GM18907 (cell line): ENCODE results near the gene KLF17.

Experiments used
- ATAC-seq: cut with Tn5 transposase; IDR thresholded peaks from one replicate; pipeline ENCODE4 v1.9.1; 2021; ENCODE audit warnings: mild to moderate bottlenecking, moderate library complexity; ENCODE audit not compliant: unreplicated experiment

Gene KLF17, protein sequence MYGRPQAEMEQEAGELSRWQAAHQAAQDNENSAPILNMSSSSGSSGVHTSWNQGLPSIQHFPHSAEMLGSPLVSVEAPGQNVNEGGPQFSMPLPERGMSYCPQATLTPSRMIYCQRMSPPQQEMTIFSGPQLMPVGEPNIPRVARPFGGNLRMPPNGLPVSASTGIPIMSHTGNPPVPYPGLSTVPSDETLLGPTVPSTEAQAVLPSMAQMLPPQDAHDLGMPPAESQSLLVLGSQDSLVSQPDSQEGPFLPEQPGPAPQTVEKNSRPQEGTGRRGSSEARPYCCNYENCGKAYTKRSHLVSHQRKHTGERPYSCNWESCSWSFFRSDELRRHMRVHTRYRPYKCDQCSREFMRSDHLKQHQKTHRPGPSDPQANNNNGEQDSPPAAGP

DNA sequence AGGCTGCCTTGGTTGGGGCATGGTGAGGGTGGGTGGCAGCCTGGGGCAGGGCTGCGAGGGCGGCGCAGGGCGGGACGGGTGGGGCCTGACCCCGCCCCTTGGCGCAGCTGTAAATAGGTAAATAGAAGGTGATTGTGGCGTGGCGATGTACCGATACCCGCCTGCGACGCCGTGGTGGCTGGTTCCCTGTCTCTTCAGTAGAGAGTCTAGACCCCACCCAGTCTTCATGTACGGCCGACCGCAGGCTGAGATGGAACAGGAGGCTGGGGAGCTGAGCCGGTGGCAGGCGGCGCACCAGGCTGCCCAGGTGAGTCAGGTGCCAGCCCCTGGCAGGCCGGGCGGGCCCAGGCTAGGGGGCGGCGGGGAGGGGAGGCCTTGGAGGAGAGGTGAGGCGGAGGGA, at the start of gene KLF17:
Gene KLF17, plus strand, starts transcription at position 140 of the 400 bp plus-strand sequence. Its CDS starts 87 bp downstream, at position 227.
- no peak for ATAC-seq

DNA sequence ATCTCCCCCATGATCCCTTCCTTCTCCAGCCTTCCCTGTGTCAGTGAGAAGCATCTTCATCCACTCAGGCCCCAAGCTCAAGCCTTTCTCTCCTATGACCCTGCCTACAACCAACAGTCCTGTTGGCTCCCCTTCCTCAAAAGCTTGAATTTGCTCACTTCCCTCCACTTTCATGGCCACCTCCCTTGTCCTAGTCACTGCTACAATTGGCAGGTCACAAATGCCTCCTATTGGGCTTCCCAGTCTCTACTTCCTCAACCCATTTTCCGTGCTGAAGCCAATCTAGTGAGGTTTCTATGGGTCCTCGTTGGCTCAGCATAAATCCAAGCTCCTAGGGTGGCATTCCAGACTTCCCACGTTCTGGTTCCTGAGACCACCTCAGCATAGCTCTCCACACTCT, 47.2 kb upstream of the KLF17 start:
- ATAC-seq = no peak

DNA sequence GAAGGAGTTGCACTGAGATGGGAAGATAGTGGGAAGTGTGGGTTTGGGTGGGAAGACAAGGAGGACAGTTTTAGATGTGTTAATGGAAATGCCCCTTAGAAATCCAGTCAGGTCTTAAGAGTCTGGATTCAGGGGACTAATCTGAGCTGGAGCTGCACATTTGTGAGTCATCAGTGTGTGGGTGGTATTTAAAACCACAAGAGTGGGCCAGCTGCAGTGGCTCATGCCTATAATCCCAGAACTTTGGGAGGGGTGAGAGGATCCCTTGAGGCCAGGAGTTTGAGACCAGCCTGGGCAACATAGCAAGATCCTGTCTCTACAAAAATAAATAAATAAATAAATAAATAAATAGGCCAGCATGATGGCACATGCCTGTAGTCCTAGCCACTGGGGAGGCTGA, 46.4 kb upstream of the KLF17 start:
- ATAC-seq = no peak

DNA sequence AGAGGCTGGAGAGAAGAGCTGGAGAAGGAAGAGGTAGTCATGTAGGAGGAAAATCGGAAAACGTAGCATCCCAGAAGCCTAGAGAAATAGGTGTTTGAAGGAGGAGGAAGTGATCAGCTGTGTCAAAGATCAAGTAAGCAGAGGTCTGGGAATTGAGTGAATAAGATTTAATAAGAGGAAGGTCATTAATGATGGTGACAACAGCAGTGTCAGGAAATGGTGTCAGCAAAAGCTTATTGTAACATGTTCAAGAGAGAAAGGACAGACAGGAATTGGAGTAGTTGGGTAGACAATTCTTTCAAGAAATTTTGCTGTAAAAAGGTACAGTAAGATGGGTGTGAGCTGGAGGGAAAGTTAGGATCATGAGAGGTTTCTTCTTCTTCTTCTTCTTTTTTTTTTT, 45.8 kb upstream of the KLF17 start:
- ATAC-seq = no peak

DNA sequence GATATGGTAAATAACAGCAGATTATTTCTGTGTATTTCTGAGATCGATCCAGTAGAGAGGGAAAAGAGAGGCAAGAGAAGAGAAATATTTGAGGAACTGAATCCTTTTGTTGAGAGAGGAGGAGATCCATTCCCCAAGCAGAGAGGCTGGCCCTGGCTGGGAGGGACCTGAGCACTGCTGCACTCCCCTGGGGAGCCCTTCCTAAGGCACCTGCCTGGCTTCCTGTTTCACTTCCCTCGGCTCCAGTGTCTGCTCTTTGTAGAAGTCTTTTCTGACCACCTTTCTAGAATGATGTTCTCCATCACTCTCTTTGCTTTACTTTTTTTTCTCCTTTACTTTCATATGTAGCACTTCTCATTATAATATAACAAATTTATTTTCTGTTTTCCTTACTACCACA, 45.1 kb upstream of the KLF17 start:
- ATAC-seq = no peak

DNA sequence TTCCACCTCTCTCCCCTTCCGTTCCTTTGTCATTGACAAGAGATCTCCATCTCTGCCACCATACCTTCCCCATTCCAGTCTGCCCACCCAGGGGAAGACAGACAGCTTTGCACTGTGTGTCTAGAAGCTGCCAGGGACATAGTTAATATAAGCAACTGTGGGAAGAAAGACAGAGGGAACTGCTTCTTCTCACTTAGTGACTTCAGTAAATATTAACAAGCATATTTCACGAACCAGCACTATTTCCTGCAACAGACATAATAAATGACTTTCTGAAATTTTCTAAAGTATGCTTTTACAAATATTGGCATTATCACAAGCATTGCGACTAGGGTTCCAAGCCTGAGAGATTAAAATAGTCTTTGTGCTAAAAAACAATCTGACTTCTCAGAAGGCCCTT, 44.2 kb upstream of the KLF17 start:
- ATAC-seq = no peak

DNA sequence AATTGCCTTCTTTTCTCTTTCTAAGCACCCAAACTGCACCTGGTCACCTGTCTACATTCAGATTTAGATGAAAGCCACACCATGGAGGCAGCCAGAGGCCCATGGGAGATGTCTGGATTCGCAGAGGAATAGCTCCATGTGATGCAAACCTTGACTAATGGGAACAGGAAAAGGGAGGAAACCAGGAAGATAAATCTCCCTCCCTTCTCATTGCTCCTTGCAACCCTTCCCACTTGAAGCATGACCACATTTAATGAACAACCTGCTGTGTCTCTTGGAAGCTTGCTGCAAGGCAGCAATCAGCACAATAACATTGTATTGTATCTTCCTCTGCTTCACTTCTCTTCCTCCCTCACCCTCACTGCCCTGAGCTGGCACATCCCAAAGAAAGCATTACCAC, 42.6 kb upstream of the KLF17 start:
- no peak for ATAC-seq

DNA sequence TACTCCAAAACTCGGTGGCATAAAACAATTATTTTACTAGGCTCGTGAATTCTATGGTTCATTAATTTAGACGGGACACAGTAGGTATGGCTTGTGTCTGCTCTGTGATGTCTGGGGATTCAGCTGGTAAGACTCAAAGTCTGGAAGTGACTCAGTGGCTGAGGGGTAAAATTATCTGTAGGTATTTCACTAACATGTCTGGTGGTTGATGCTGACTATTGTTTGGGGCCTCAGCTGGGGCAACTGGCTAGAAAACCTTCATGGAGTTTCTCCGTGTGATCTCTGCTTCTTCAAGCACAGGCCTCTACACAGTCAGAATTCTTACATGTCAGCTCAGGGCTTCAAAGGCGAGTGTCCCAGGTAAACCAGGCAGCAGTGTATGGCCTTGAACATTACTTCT, 41.2 kb upstream of the KLF17 start:
- no peak for ATAC-seq

DNA sequence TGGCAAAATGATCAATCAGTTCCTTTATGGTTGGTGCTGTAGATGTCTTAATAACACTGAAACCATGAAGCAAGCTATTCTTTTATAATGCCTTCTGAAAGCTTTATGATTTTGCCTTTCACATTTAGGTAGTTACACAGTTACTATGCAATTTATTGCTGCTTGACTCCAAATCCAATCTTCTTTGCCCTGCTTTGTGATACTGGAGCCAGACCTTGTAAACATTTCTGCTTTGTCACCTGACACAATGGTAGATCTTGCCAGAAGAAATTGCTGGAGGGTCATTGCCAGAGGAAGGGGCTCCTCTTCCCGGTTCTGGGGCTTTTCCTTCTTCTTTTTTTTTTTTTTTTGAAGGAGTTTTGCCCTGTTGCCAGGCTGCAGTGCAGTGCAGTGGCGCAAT, 40.5 kb upstream of the KLF17 start:
- no peak for ATAC-seq

DNA sequence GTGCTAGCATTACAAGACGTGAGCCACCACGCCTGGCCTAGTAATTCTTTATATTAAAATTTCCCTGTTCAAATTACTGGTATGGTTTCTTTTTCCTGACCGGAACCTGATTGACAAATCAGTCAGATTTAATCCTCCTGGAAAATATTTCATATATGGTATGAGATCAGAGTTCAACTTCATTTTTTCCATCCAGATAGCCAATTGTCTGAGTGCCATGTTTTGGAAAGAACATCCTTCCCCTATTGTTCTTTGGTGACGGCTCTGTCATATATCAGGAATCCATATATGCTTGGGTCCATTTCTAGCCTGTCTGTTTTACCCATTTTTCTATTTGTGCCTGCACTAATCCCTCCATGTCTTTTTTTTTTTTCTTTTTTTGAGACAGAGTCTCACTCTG, 39.1 kb upstream of the KLF17 start:
- ATAC-seq = no peak

DNA sequence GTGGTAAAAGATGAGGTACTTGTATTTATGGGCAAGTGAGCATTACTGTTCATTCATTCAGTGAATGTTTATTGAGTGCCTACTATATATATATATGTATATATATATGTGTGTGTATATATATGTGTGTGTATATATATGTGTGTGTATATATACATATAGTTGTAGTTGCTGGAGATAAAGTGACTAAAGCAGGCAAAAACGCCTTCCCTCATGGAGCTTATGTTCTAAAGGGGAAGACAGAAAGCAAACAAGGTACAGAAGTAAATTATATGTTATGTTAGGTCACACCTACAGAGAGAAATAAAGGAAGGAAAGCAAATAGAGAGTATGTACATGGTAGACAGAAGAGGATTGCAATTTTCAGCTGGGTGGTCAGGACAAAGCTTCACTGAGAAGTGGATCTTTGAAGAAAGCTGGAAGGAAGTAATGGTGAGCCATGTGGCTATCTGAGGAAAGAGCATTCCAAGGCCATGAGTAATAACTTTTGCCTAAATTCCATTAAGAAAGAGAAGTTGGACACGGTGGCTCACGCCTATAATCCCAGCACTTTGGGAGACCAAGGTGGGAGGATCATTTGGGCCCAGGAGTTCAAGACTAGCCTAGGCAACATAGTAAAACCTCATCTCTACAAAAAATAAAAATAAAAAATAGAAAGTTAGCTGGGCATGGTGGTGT, 33.5 kb upstream of the KLF17 start:
- no peak for ATAC-seq

DNA sequence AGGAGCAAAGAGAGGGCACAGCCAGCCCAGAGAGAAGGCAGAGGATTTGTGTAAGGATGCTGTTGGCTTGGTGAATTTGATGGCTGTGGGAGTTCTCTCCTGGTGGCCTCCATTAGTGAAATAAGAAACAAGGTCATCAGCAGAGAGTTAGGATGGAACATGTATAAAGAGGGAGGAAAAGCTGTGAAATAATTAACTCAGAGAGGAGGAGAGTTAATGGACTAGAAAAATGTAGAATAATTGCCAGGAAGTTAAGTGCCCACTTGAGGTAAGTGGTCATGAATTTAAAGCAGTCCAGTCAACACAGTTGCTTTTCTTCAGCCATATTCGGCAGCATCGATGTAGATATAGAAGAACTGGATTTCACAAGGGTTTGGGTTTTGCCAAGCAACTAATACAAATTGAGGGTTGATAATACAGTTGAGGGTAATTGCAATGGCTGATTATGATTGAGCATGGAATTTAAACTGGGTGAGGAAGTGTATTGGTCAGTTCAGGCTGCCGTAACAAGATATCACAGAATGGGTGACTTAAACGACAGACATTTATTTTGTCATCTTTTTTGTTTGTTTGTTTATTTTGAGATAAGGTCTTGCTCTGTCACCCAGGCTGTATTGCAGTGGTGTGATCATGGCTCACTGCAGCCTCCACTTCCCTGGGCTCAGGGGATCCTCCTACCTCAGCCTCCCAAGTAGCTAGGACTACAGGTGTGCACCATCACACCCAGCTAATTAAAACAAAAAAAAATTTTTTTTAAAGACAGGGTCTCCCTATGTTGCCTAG, 31.7 kb upstream of the KLF17 start:
- ATAC-seq = no peak

DNA sequence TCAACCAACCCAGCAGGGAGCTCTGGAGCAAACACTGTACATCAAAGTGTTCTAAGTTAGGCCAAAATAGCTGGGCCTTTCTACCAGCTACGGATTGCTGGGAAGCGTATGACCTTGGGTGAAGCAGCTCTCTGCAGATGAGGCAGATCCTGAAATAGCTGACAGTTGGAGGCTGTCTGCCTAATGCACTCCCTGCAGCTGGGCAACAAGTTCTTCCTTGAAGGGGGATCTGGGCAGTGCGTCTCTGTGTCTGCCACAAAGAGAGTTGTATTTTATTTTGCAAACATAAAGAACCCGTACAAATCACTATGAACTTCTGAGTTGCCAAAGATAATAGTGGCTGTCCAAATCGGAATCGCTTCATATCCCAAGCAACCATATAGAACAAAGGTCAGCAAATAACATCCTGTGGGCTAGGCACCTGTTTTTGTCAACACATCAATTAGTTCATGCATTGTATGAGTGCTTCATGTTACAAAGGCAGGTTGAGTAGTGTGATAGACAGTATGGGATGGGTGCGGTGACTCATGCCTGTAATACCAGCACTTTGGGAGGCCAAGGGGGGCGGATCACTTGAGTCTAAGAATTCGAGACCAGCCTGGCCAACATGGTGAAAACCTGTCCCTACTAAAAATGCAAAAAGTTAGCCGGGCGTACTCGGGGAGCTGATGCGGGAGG, 29.1 kb upstream of the KLF17 start:
- no peak for ATAC-seq

DNA sequence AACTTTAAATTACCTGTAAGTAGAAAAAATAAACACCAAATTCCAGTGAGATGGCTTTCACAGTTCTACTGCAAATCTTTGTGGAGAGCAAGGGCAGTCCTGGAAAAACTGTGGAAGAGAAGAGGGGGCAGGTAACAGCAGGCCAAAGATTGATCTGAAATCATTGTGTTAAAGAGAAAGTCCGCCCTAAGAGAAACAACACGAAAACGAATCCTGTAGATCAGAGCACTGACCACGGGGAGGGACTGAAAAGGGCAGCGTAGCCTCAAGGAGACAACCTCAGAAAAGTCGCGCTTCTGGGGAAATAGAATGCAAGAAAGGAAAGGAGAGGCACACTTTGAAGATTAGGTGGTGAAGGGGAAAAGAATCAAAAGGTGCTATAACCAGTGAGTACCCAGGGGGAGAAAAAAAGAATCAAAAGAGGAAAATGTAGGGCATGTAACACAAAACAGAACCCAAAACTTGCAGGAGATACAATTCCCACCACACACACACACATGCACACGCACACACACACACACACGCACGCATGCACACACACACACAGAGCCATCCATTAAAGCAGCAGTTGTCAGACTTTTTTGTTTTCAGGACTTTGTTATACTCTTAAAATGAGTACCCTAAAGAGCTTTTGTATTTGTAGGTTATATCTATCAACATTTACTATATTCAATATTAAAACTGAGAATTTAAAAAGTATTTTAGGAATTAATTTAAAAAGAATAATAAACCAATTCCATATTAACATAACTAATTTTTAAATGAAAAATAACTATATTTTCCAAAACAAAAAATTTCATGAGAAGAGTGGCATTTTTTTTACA, 28.0 kb upstream of the KLF17 start:
- ATAC-seq = no peak

DNA sequence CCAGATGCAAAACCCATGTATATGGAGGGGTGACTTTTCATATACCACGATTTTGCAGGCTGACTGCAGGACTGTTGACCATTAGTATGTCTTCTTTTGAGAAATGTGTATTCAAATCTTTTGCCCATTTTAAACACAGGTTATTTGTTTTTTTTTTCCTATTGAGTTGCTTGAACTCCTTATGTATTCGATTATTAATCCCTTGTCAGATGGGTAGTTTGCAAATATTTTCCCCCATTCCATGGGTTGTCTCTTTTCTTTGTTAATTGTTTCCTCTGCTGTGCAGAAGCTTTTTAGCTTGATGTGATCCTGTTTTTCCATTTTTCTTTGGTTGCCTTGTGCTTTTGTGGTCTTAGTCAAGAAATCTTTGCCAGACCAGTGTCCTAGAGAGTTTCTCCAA, 24.6 kb upstream of the KLF17 start:
- no peak for ATAC-seq

DNA sequence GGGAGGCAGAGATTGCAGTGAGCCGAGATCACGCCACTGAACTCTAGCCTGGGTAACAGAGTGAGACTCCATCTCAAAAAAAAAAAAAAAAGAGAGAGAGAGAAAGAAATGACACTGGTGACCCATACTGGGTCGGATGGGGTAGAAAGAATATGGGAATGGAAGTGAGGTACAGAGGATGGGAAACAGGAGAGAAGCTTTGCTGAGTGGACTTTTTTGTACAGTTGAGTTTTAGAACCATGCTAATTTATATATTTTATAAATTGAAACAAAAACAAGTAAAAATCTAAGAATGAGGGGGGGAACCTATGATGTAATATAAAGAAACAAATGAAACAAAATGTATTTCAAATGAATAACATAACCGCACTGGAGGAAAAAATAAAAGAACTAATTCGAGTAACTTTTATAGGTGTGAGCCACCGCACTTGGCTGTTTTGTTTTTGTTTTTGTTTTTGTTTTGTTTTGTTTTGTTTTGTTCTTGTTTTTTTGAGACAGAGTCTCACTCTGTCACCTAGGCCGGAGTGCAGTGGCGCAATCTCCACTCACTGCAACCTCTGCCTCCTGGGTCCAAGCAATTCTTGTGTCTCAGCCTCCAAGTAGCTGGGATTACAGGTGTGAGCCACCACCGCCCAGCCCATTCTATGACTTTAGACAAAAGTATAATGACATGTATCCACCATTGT, 18.3 kb upstream of the KLF17 start:
- ATAC-seq = no peak

DNA sequence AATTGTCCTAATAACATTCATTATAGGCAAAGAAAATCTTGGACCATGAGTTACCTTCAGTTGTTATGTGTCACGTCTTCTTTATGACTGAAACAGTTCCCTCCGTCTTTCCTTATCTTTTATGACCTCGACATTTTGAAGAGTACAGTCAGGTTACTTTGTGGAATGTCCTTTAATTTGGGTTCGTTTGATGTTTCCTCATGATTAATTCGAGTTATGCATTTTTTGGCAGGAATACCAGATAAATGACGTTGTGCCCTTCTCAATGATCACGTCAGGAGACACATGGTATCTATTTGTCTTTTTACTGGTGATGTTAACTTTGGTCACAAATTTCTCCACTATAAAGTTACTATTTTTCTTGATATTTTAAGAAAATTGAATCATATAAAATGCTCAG, 17.3 kb upstream of the KLF17 start:
- ATAC-seq = no peak

DNA sequence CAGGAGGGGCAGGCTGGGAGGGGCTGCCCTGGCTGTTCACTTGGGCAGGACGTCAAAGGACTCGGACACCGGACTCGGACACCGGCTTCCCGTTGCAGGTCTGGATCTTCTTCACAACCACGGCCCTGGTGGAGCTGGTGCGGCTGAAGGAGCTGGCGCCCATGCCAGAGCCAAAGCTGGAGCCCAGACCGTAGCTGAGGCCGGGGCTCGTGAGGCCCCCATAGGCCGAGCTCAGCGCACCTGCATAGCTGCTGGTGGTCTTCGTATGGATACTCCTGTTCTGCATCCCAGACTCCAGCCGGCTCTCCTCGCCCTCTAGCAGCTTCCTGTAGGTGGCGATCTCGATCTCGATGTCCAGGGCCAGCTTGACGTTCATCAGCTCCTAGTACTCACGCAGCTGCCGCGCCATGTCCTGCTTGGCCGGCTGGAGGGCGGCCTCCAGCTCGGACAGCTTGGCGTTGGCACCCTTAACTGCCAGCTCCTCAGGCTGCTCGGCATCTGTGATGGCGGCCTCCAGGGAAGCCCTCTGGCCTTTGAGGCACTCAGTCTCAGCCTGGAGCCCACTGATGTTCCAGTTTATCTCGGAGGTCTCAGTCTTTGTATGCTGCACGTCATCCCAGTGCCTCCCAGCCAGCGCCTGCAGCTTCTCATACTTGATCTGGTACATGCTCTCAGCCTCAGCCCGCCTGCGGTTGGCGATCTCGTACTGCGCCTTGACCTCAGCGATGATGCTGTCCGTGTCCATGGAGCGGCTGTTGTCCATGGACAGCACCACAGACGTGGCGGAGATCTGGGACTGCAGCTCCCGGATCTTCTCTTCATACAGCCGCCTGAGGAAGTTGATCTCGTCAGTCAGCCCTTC, 15.1 kb upstream of the KLF17 start:
- no peak for ATAC-seq

DNA sequence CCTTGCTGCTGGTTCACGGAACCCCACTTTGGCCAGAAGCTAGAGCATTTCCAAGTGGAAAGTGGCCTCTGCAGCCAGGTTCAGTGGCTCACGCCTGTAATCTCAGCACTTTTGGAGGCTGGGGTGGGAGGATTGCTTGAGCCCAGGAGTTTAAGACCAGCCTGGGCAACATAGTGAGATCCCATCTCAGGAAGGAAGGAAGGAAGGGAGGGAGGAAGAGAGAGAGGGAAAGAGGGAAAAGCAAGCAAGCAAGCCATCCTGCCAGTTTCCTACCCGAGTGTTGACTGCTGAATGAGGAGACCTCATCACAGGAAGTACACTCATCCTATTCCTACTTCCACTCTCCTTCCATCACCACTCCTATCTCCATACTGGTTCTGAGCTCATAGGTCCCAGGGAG, 12.8 kb upstream of the KLF17 start:
- ATAC-seq = no peak
